GM21619 (cell line): ENCODE measurements around the gene BCL2L13.
"Not testable (repeated sequence)": the region's sequence is repeated elsewhere in the genome, so short reads cannot be mapped to it uniquely, and the experiment has no call there.

ENCODE experiments used
- ATAC-seq: cut with Tn5 transposase; IDR thresholded peaks from one replicate; pipeline ENCODE4 v1.9.1; 2021; ENCODE audit not compliant: unreplicated experiment

The BCL2L13 gene

GRCh38 chr22:17754233-17754925 lies 115.8 kb downstream of the BCL2L13 start:
- ATAC-seq = no peak

DNA sequence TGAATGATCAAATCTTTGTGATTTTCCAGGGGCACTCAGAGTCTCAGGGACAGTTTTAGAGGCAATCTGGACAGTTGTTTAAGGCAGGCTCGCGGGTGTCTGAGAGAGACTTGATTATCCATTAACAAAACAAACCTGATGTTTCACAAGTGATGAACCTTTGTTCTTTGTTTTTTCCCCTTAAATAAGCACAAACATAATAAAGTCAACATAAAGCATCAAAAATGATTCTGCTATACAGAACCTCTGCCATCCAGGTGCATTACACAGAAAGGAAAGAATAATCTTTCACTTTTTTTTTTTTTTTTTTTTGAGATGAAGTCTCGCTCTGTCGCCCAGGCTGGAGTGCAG lies 122.6 kb downstream of the BCL2L13 start:
- no peak for ATAC-seq

- ATAC-seq = not testable (repeated sequence)
Observed at GRCh38 chr22:17763442-17763841, 124.9 kb downstream of the BCL2L13 start.

- ATAC-seq = no peak
Observed at GRCh38 chr22:17764036-17764435, 125.5 kb downstream of the BCL2L13 start.

DNA sequence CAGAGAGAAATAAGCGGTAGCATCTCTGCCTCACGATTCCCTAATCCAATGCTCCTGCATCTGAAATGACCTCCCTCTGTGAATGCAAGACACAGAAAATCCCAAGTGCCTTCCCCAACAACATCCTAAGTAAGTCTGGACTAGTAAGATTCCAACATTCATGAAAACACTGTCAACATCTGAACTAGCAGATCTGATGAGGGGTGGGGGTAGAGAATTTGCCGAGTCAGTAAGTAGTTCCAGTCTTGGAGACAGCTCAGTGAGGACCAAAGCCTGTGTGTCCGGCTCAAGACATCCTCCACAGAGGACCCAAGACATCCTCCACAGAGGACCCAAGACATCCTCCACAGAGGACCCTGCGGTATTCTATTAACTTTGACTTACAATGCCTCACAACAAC lies 126.3 kb downstream of the BCL2L13 start:
- ATAC-seq = not testable (repeated sequence)

DNA sequence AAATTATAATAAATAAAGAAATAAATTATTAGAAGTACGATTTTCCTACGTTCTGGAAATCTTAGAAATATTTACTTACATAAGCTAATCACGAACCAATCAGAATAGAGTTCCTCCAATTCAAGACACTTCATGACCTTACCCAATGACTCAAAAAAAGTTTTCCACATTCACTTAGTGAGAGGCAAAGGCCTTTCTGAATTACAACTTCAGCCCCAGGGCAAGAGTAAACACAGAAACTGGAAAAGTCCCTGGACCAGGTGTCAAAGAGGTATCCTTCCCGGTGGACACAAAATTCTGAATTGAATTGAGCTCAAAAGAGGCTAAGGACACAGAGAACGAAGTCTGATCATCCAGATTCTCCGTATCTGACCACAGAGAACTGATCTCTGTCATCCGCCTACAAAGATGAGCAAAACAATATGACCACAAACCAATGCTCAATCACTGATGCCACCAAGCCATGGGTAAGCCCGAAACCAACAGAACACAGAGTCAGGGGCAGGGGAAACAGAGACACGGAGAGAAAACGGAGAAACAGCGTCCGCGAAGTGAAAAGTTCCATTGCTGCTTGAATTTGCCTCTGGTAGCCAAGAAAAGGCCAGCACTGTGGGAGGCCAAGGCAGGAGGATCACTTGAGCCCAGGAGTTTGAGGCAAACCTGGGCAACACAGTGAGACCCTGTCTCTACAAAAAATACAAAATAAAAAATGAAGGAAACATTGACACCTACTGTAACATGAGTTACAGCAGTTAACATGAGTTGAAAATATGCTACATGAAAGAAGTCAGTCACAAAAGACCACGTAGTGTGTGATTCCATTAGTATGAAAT lies 128.9 kb downstream of the BCL2L13 start:
- peak; percentile 57 for ATAC-seq

DNA sequence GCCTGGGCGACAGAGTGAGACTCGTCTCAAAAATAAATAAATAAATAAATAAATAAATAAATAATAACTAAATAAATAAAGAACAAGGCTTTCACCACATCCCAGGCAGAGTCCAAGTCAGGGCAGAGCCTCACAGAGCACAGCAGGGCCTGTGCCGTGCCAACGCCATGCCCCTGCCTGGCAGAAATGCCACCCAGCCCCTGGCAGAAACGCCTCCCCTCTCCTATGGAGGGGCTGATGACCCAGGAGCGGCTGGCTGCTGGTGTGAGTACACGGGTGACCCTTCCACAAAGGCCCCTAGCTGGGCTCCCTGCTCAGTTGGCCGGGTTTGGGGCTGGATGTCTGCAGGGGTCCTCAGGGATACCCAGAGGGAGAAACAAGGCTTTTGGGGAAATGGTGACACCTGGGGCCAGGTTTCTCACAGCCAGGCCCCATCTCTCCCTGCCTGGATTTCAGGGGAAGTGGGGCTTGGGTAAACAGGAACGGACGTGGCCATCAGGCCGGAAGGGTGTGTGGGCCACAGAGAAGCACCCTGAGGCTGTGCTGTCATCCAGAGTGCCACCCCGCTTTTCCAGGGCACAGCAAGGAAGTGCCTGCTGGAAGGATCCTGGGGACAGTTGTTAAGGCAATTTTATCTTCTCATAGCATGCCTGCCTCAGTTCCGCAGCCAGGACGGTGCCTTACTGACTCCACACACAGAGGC lies 130.6 kb downstream of the BCL2L13 start:
- ATAC-seq = no peak

GRCh38 chr22:17769716-17770082 lies 131.1 kb downstream of the BCL2L13 start:
- ATAC-seq = no peak

DNA sequence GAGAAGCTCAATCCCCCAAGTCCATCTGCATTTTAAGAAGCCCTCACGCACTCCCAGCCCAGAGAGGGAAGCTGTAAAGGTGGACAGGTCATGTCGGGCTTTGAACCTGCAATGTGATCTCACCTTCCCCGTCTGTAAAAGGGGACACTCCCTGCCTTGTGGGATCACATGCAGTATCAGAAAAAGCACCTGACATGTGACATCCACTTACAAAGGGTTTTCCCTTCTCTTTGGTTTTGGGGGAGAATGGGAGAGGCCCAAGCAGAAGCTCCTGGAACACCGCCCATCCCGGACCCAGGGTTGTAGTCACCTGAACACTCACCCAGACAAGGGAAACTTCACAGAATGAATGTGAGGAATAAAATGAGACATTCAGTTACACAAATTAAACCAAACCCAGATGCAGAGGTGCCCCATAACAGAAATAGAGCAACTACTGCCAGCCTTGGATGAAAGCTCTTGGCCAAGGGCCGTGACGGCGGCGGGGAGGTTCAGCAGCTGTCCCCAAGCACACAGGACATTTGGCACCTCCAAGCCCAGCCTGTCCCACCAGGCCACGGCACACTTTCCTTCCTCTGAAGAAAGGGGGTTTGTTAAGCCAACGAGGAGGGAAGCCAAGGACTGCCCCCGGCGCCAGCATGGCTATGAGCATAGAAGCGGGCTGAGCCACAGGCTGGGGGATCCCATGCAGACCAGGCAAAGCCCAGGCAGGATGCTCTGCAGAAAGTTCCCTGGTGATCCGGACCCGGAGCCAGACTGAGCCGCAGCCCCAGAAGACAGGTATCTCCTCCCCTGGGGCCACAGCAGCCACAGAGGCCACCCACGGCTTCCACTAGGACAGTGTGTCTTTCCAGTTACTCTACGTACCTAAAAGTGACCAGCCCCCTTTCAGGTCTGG lies 131.9 kb downstream of the BCL2L13 start:
- ATAC-seq = no peak

GRCh38 chr22:17772249-17772957 lies 133.8 kb downstream of the BCL2L13 start:
- no peak for ATAC-seq

DNA sequence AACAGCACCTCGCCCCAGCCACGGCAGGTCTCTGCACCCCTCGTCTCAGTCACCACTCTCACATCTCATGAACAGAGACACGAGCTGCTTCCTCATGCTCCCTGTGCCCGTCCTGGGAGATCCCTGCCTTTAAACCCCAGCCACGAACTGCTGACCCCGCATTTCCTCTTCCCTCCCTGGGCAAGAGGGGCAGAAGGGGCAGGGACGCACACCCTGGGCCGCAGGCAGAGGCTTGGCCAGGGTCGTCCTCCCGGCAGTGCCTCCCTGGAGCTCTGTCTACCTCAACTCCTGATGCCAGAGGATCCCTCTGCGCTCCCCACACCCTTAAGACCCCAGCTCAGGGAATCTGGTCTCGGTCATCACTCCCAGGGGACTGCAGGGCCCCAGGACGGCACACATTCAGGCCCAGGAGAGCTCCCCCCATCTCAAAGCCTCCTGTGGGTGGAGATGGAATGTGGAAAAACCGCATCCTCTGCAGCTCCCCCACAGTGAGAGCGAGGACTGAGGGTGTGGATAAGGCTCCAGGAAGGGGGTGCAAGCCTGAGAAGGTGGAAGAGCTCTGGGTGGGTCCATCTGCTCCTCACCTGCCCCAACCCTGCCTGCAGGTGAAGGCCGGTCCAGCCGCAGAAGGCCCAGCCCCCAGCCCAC lies 134.5 kb downstream of the BCL2L13 start:
- ATAC-seq = no peak

GRCh38 chr22:17773606-17774205 lies 135.1 kb downstream of the BCL2L13 start:
- no peak for ATAC-seq

GRCh38 chr22:17774206-17774925 lies 135.8 kb downstream of the BCL2L13 start, which contains the start of gene BID:
TSS of gene BID (minus strand) at chr22:17774469. CDS start at chr22:17750116, 24,353 bp downstream.
- no peak for ATAC-seq

DNA sequence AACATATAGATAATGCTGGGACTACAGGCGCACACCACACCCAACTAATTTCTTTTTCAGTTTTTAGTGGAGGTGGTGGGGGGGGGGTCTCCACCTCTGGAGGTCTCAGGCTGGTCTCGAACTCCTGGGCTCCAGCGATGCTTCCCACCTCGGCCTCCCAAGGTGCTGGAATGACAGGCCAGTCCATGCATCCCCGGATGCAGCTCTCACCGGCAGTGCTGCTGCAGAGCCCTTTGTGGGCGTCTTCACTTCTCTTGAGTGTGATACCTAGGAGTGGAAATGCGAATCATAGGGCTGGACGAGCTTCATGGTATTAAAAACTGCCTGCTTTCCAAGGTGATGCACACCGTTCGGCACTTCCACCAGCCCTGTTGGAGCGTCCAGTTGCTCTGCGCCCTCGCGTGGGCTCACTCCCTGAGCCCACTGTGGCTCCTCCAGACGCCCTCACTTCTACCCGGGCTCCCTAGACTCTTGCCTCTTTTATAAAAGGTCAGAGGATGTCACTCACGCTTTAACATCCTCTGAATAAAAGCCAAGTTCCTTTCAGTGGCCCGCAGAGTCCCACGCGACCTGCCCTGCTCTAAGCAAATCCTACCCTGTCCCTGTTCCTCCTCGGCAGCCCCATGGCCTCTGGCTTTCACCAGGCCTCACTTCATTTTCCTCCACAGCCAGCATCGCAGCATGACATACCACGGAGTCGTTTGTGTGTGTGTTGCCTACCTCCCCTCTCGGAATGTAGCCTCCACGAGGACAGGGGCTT lies 136.5 kb downstream of the BCL2L13 start:
- no peak for ATAC-seq

DNA sequence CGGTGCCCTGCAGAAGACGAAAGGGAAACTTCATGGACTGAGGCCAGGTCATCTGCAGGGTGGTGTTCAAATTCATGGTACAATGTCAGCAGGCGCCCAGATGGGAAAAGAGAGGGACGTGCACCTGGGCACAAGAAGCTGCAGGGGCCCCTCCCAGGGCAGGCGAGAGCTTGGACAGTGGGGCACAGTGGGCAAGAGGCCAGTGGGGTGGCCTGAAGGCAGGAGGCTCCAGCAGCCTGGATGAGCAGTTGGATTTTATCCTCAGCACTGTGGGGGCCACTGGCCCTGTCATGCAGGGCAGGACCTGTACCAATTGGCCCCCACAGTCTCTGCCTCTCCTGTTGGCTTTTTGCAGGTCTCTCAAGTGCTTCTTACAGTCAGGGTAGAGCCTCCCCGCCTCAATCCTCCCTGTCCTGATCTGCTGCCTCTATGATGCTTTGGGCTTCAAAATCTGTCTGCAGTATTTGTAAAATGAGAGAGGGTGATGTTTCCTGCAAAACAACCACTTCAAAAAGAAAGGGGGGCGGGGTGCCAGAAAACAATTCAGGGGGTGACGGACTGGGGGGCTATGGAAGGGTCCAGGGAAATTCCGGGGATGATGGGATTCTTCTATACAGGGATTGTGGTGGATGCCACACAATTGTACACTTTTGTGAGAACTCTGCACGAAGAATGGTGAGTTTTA lies 137.4 kb downstream of the BCL2L13 start:
- ATAC-seq = no peak

DNA sequence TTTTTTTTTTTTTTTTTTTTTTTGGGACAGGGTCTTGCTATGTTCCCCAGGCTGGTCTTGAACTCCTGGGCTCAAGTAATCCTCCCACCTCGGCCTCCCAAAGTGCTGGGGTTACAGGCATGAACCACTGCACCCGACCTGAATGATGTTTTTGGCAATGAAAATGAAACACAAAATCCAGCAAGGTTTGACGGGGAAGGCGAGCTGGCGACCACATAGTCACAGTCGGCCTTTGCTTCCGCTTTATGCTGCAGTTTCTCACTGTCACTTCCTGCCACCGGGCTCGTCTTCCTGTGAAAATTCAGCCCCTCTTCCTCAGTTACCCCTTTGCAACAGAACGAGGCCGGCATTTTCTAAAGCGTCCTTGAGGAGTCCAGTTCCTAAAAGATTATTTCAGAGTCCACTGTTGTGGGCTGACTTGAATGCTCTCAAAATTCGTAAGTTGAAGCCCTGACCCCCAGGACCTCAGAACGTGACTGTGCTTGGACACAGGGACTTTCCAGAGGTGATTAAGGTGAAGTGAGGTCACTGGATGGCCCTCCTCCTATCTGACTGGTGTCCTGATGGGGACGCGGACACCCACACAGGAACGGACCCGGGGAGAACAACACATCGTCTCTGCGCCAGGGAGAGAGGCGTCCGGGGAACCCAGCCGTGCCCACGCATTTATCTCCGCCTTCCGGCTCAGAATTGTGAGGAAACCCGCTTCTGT lies 138.6 kb downstream of the BCL2L13 start:
- ATAC-seq = peak; percentile 24

DNA sequence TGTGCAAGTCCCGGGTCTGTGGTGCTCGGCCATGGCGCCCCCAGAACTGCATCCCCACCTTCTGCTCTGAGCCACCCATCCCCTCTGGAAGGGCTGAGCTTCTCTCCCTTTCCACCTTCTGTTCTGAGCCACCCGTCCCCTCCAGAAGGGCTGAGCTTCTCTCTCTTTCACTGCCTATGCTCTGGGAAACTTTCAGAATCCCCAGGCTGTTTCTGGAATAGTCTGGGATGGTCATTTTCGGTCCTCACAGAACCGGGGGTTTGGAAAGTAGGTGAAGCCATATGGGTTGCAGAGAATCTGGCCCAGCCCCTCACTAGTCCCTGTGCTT lies 139.1 kb downstream of the BCL2L13 start:
- no peak for ATAC-seq
